DMS153 (cell line): ENCODE data around the gene RUNDC3A.
"Not testable (repeated sequence)": the region's sequence is repeated elsewhere in the genome, so short reads cannot be mapped to it uniquely, and the experiment has no call there.

ENCODE experiments used
- DNase-seq: peaks from one replicate; lab custom pipeline; 2025; lab: John Stamatoyannopoulos, UW

Gene RUNDC3A

DNA sequence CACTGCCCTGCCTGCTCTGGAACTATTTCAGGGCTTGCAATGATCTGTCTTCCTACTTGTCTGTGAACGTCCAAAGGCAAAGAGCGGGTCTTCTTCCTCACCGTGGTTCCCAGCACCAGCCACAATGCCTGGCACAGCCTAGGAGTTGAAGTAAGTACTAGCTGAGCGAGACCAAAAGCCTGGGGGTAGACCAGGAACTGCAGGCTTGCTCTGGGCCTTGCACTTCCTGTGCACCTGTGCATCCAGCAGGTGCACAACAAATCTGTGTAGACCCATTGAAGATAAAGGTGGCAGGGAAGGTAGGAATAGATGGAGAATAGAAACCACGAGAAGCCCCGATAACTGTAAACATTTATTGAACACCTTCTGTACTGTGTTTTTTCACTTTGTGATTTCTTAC, 50.6 kb downstream of the RUNDC3A start:
- DNase-seq = no peak

DNA sequence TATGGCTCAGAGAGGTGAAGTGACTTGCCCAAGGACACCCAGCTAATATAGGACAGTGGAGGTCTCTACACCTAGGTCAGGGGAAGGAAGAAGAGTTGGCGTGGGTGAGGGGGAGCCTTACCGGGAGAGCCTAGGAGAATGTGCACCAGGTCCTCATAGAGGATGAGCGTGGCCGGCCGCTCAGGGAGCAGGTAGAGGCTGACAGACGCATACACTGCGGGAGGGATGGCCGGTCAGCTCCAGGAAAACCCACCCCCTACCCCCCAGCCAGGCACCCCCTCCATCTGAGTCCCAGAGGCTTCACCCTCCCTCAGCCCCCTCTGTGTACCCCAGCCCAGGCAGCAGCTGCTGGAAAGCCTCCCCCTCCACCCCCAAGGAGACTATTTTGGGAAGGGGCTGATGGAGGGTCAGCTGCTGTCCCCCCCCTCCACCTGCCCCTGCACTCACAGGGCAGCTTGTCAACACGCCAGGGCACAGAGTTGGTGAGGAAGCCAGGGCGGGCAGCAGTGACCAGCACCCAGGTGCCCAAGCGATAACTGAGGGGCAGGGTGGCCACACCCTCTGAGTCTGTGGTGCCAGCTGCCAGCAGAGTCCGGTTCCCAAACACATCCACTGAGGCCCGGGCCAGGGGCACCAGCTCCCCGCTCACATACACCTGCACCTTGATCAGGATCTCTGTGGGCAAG, 51.2 kb downstream of the RUNDC3A start:
- DNase-seq = no peak

DNA sequence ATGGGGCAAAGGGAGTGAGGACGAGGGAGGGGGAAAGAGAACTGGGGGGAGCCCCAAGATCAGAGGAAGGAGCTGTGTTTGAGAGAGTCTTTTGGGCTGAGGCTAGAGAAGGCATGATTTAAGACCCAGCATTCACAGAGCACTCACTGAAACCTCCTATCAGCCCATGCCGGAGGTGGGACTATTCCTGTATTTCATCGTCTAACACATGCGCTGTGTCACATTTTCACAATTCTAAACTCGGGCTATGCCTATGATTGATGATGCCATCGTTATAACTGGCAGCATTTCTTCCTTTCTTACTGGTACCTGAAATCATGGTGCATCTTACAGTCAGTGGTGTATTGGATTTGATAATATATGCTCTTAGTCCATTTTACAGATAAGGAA, 51.7 kb downstream of the RUNDC3A start:
- DNase-seq = no peak

DNA sequence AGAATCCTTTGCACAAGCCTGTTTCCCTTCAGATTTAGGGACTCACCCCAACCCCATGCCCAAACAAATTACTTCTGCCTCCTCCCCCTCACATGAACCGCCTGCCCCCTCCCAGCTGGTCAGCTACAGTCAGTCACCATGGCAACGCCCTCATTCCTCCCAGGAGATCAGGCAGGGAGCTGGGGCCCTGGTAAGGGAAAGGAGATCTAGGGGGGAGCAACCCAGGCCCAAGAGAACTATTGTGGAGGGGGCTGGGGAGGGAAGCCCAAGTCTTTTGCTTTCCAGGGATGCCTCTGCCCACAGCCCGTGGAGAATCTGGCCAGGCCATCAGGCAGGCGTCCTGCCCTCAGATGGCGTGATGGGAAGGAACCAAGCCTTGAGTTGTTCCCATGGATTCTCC, 52.4 kb downstream of the RUNDC3A start:
- DNase-seq = no peak

DNA sequence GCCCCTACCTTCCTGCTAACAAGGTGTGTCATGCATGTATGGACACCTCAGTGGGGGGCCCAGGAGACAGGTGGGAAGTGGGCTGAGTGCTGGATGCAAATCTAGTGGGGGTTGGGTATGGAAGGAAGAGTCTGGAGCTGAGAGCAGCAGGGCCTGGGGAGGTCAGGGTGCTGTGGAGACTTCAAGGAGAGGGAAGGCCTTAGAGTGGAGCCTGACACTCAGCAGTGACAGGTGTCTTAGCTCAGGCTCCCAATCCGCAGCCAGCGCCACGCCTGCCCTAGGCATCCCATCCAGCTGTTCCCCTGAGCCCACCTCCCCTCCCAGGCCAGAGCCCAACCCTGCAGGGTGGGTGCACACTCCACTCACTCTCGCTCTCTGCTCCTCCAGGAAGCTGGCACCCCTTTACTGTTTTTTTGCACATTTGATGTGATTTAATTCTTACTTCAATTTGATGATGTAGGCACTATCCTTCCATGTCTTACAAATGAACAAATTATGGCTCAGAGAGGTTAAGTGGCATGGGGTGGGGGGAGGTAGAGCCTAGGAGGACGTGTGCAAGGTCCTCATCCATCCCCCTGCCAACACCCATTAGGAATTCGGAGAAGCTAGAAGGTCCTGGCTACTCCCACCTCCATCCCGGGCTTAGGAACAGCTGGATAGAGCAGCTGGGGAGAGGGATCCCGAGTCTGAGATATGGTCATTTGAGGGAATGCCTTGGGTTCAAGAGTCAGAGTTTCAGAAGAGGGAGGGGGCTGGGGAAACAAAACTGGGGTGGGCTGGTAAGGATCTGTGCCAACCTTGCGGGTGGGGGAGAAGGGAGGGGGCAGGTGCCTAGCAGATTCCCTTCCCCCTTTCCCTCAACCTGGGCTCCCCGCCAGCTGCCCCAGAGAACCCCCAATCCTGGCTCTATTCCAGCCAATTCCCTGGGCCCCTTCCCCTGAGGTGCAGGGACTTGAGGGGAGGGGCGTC, 53.2 kb downstream of the RUNDC3A start:
- no peak for DNase-seq

DNA sequence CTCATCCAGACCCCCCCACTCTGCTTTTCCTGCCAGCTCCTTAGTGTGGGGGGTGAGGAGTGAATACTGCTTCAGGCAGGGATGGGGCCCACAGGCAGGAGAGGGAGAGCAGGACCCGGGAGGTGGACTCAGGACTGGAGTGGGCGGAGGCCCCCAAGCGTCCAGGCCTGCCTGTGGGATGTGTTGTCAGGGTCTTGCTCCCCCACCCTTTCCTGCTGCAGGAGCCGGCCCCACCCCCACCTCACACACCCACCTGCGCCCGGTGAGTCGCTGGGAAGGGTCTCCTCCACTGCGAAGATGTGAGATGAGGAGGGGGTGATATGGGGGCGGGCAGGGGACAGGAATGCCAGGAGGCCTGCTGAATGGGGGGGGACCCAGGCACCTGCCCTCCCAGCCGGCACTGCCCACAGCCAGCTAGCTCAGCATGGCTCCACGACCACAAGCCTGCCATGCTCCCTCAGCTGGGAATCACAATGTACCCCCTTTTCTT, 54.1 kb downstream of the RUNDC3A start:
- DNase-seq = no peak

DNA sequence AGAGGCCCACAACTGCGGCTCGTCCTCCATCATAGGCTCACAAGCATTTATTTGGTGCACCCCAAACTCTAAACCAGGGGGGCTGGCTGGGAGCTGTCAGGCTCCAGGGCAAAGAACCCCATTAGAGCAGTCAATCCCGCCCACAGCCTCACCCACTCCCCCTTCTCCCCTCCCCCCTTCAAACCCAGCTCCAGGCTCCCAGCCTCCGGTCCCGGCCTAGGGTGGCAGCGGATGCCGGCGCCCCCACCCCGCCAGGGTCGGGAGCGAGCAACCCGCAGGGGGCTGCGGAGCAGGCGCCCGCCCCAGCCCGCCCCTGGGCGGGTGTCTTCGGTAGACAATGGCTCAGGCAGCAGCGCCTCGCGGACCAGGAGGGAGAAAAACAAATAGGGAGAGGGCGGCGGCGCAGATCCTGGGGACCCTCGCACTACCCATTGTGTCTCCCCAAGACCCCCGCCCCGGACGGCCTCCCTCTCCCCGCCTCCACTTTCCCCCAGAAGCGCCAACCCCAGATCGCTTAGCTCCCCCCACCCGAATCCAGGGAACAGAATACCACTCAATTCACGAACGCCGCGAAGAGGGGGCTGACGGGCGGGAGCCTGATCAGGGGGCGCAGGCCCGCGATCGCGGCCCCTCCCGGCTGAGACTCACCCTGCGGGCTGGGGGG, 54.7 kb downstream of the RUNDC3A start:
- DNase-seq = no peak

DNA sequence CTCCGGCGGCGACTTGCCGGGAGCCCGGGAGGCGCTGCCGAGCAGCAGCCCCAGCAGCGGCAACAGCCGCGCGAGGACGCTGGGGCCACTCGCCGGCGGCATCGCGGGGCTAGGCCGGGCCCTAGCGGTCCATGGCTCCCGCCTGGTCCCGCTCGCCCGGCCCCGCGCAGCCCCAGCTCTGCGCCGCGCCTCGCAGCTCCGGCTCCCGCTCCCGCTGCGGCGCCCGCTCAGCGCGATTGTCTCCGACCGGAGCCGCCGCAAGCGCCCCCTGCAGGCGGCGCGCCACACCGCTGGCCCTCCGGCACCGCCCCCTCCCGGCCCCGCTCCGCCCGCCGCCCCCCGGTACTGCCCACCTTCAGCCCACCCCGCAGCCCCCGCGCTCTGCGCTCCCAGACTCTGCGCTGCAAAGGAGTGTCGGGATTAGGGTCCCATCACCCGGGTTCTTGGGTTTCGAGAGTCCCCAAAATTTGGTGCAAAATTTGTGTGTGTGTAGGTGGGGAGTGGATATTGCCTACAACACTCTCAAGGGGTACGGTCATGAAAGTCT, 55.3 kb downstream of the RUNDC3A start, which contains the start of gene FAM171A2:
Gene FAM171A2 (minus strand): TSS at position 241 of the 547 bp plus-strand sequence. CDS start 139 bp downstream, at position 102.
- no peak for DNase-seq

DNA sequence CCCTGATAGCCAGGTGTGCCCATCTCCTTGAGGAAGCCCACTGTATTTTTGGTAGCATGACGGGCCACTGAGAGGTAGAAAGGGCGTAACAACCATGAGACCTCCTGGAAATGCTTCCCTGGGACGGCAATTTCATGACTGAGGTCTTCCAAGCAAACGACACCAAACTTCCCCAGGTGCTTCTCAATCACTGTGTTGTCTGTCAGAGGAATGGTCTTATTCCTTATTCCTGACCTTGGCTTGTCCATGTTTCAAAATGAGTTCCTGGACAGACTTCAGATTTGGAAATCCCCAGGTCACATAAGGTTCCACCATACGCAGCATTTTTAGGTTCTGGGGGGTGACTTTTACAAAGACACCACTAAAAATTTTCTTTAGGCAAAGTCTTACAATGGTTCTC, 56.6 kb downstream of the RUNDC3A start:
- not testable (repeated sequence) for DNase-seq

DNA sequence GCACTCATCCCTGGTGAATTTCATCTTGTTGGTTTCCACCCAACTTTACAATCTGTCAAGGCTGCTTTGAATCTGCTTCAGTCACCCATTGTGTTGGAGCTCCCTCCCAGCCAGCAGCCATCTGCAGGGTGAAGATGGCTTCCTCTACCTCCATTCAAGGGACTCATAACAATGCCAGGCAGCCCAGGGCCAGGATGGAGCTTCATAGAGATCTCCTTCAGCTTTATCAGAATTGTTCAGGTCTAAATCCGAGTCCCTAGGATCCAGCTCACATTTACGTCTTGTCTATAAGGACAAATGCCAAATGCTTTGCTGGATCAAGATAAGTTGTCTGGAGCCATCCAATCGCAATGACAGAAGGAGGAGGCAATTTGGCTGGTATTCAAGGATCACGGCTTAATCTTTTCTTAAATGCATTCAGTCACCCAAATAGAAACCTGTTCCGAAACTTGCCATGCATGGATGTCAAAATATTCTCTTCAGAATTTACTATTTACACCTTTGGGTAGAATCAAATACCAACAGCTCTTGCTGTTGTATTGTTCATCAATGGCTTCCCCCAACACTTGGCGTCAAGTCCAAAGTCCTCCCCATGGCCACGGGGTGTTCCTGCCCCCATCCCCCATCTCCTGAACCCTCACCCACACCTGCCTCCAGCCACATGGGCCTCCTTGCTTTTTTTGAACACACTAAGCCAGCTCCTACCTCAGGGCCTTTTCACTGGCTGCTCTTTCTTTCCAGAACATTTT, 59.0 kb downstream of the RUNDC3A start:
- no peak for DNase-seq
